Right renal pelvis (tissue), 4 donors: ENCODE results near the gene IGFBPL1. TPM values are rescaled to one million over a fixed set of nuclear protein-coding genes. Genes with fewer than 3 reads are reported as not detected.

Source experiments
- DNase-seq, 4 donors: peaks; one replicate each; pipeline ENCODE4 v3.0.0-alpha.2; 2013; ENCODE audit warnings: low read depth in 4 of 4, low spot score in 3 of 4, missing footprints in 1 of 4
- polyA plus RNA-seq, 4 donors: library from polyadenylated mRNA; unstranded; fragments of 120-200 nt; gene quantifications; one replicate each; pipeline ENCODE4 v1.2.1, GENCODE V29; 2013; ENCODE audit not compliant: insufficient read length in 4 of 4

The IGFBPL1 gene
- polyA plus RNA-seq, 4 donors, result 0.80 to 1.6 (median 1.5) TPM

DNA sequence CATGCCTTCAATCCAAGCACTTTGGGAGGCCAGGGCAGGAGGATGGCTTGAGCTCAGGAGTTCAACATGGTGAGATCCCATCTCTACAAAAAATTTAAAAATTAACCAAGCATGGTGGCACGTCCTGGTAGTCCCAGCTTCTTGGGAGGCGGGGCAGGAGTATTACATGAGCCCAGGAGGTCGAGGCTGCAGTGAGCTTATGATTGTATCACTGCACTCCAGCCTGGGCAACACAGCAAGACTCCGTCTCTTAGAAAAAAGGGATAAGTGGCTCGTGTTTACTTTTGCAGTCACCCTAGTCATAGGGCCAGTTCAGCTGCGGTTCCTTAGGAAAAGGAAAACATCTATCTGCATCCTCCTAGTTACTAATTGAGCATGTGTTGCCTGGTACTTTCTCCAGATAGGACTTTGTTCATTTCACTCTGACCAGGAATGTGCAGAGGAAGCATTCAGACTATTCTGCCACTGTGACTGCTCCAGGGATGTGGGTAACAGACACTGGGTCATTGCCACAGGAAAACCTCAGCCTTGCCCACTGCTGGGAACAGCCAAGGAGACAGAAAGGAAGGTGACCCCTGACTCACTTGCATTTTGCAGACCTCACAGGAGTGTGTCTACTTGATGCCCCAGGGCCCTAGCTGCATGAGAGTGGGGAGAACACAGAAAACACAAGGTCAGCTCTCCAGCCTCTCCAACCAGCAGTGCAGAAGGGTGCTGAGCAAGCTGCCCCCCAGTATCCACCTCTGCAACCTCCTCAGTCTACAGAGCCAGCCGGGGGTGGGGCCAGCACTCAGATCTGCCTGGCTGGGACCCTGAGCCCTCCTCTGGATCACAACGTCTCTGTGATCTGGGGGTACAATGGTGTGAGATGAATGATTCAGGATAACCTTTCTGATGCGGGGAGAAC lies 65.6 kb downstream of the IGFBPL1 start:
- DNase-seq, result no peak

GRCh38 chr9:38357350-38358114 lies 66.7 kb downstream of the IGFBPL1 start:
- DNase-seq, result no peak

GRCh38 chr9:38356851-38357250 lies 67.4 kb downstream of the IGFBPL1 start:
- DNase-seq, result no peak

Other genes starting within 250 kb of the IGFBPL1 start
- gene ALDH1B1, start 31.8 kb downstream of the IGFBPL1 start, polyA plus RNA-seq, result 10 to 100 TPM; 30.8 to 41.7 (median 37.8) TPM
- 1 to 10 TPM; 3.0 to 4.7 (median 3.9) TPM for gene ANKRD18A, start 196.1 kb upstream of the IGFBPL1 start, polyA plus RNA-seq